Measurements from ENCODE around the gene SOAT2. TPM values are rescaled to one million over a fixed set of nuclear protein-coding genes. Genes with fewer than 3 reads are reported as not detected.
A peak's percentile ranks its signal among the peaks of the same experiment; 100 is the strongest.

Gene SOAT2
- total and polyA plus RNA-seq, 8 donors = 0.09 to 0.54 (median 0.17) TPM; not detected in 4

DNA sequence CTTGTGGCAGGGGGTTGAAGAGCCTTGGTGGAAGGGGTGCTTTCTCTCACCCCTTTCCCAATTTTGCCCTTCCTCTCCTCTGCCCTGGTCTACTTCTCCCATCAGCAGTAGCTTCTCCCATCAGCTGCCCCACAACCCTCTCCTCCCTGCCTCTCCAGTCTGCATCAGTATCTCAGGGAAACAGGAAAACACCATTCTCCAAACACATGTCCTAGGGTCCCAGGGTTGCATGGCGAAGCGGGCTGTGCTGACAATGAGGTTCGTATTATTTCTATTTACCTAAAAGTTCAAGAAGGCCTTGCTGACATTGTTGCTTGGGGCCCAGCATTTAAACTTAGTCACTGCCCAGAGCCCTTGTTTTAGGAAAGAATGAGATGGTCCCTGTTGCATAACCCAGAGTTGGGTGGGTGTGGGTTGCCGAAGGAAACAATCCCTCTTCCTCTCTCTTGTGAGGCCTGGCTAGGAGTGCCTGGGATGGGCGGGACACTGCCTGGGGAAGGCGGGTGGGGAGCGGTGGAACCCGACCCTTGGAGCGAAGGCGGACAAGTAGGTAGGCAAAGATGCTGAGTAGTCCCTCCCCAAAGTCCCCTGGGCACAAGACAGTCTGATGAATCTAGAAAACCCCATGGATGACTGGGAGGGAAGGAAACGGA is 7.1 kb upstream of the SOAT2 start:
- Histone ChIP-seq H3K27ac (peak overlapping the region in 1 of 4 donors; percentile 29), H3K4me1 (peaks cover 0 to 9% (median 0%) of the 10 kb centered on the region in 3 donors), H3K27me3 (no peaks in the 10 kb centered on the region), H3K9me3 (no peaks in the 10 kb centered on the region), H3K4me3 (no peak overlapping the region), H3K36me3 (no peaks in the 10 kb centered on the region)
- intact Hi-C loops (cut with DNase I) = loop anchor here in 1 of 3 donors (5.0 kb wide), 1 partner anchor 34 kb away; no protein-coding TSS in a partner anchor
- FAIRE-seq (no peak), DNase-seq (no peak), ATAC-seq (peak in 2 of 4 donors; percentile 5 to 11)
- TF ChIP-seq, protein P1, sequence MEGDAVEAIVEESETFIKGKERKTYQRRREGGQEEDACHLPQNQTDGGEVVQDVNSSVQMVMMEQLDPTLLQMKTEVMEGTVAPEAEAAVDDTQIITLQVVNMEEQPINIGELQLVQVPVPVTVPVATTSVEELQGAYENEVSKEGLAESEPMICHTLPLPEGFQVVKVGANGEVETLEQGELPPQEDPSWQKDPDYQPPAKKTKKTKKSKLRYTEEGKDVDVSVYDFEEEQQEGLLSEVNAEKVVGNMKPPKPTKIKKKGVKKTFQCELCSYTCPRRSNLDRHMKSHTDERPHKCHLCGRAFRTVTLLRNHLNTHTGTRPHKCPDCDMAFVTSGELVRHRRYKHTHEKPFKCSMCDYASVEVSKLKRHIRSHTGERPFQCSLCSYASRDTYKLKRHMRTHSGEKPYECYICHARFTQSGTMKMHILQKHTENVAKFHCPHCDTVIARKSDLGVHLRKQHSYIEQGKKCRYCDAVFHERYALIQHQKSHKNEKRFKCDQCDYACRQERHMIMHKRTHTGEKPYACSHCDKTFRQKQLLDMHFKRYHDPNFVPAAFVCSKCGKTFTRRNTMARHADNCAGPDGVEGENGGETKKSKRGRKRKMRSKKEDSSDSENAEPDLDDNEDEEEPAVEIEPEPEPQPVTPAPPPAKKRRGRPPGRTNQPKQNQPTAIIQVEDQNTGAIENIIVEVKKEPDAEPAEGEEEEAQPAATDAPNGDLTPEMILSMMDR (IDR thresholded peaks at IDR 0.05) = no peak
- WGBS, 2 donors = 87 to 91% methylated on average over 11 of the region's 11 CpGs

DNA sequence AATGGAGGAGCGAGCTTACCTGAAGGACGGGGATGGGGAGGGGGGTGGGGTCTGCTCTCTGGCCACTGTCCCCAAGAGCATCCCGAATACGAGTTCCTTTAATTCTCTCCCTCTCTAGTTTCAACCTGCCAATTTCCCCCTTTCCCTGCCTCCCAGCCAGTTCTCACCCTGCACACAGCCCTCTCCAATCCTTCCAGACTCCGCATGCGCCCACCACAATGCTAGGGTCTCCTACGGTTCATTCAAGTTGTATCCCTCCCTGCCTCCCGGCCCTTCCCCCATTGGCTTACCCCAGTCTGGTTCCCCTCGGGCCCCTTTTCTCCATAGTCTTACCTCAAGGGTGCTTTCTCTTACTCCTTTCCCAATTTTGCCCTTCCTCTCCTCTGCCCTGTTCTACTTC is 6.5 kb upstream of the SOAT2 start:
- DNase-seq = no peak
- TF ChIP-seq, protein P1 (IDR thresholded peaks at IDR 0.05) = no peak
- Histone ChIP-seq H3K9me3 (no peaks in the 10 kb centered on the region), H3K27me3 (no peaks in the 10 kb centered on the region), H3K4me1 (peaks cover 0 to 9% (median 0%) of the 10 kb centered on the region in 3 donors), H3K4me3 (peak overlapping the region in 2 of 4 donors; percentile 54 to 55), H3K36me3 (no peaks in the 10 kb centered on the region), H3K27ac (peak overlapping the region in 2 of 4 donors; percentile 29 to 66)
- no peak for FAIRE-seq
- ATAC-seq = no peak
- intact Hi-C loops (cut with DNase I) = loop anchor here in 1 of 3 donors (5.0 kb wide), 1 partner anchor 34 kb away; no protein-coding TSS in a partner anchor
- WGBS, 2 donors = 69 to 74% methylated on average over 6 to 9 of the region's 9 CpGs

DNA sequence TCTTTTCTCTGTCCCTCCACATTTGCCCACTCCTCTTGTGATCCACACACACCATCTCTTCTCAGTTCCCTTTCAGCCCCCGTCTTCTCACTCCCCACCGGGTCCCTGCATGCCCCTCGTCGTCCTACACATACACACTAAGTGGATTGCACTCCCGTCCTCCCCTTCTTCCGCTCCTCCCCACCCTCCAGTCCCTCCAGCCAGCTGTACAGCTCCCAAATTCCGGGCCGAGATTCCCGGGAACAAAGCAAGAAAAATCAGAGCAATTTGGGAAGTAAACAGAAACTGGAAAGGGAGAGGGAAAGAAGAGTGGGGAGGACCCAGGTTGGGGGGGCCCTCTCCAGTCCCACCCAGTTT is 6.1 kb upstream of the SOAT2 start:
- TF ChIP-seq, protein P1 (IDR thresholded peaks at IDR 0.05) = no peak
- FAIRE-seq (no peak), ATAC-seq (peak; percentile 5 to 23 (median 14)), DNase-seq (no peak)
- H3K4me3 ChIP-seq = peak overlapping the region; percentile 34 to 55 (median 45)
- intact Hi-C loops (cut with DNase I) = loop anchor here in 1 of 3 donors (5.0 kb wide), 1 partner anchor 35 kb away; no protein-coding TSS in a partner anchor
- H3K36me3 ChIP-seq = no peaks in the 10 kb centered on the region
- H3K4me1 ChIP-seq = peaks cover 0 to 9% (median 0%) of the 10 kb centered on the region in 3 donors
- H3K27ac ChIP-seq = peak overlapping the region in 3 of 4 donors; percentile 29 to 66 (median 52)
- H3K9me3 ChIP-seq = no peaks in the 10 kb centered on the region
- 3% methylated on average over 9 of the region's 9 CpGs for WGBS, 2 donors
- no peaks in the 10 kb centered on the region for H3K27me3 ChIP-seq

DNA sequence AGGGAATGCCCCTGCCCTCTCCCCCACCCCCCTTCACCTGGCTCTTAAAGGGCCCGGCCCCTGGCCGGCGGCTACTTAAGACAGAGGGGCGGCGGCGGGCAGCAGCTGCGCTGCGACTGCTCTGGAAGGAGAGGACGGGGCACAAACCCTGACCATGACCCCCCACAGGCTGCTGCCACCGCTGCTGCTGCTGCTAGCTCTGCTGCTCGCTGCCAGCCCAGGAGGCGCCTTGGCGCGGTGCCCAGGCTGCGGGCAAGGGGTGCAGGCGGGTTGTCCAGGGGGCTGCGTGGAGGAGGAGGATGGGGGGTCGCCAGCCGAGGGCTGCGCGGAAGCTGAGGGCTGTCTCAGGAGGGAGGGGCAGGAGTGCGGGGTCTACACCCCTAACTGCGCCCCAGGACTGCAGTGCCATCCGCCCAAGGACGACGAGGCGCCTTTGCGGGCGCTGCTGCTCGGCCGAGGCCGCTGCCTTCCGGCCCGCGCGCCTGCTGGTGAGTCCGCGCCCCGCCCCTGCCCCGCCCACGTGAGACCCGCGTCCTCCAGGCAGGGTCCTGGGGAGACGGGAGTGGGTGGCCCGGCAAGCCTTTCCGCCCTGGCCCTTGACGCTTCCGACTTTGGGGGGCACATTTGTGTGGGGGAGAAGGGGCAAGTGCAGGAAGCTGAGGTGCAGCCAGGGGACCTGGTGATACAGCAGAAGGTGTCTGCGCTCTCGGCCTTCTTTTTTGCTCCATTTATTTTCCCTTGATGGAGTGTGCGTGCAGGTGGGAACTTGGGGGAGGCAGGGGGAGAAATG is 5.5 kb upstream of the SOAT2 start, which contains the start of gene IGFBP6:
Gene IGFBP6, plus strand, starts transcription at position 104 of the 790 bp plus-strand sequence. Its CDS starts 51 bp downstream, at position 155.
- peak; percentile 64 to 70 (median 66) for ATAC-seq
- intact Hi-C loops (cut with DNase I) = loop anchor here in 2 of 3 donors (2.0 to 5.0 kb wide), 2 partner anchors 31 to 35 kb away; no protein-coding TSS in a partner anchor
- TF ChIP-seq, protein P1 (IDR thresholded peaks at IDR 0.05) = no peak
- WGBS, 2 donors = 3 to 4% methylated on average over 42 to 51 of the region's 51 CpGs
- H3K27ac ChIP-seq = peak within 1 kb of the TSS; percentile 29 to 66 (median 47)
- DNase-seq = peak; percentile 41 to 89 (median 70)
- H3K27me3 ChIP-seq = no peaks in the 10 kb centered on the region
- H3K36me3 ChIP-seq = no peaks in the 10 kb centered on the region
- FAIRE-seq = no peak
- H3K4me3 ChIP-seq = peak within 1 kb of the TSS; percentile 34 to 55 (median 45)
- H3K9me3 ChIP-seq = no peaks in the 10 kb centered on the region
- H3K4me1 ChIP-seq = peaks cover 1 to 14% (median 4%) of the 10 kb centered on the region in 3 donors
